Sigmoid colon (tissue), 7 donors: ENCODE results near the gene DPF3. TPM values are rescaled to one million over a fixed set of nuclear protein-coding genes. Genes with fewer than 3 reads are reported as not detected.

Source experiments
- DNase-seq: peaks from one replicate; pipeline ENCODE4 v3.0.0-alpha.2; 2019
- H3K27ac ChIP-seq, 4 donors: fragments of 200-600 bp; sonication (generic); one replicate each; pipeline ENCODE4 v1.5.1; 2016 to 2019; ENCODE audit warnings: mild to moderate bottlenecking in 1 of 4
- H3K27me3 ChIP-seq, 3 donors: fragments of 200-600 bp; sonication (generic); one replicate each; pipeline ENCODE4 v1.5.1; 2019; ENCODE audit warnings: mild to moderate bottlenecking in 1 of 3
- H3K36me3 ChIP-seq, 4 donors: fragments of 200-600 bp; sonication (generic); one replicate each; pipeline ENCODE4 v1.5.1; 2016 to 2019
- H3K4me1 ChIP-seq, 4 donors: fragments of 200-600 bp; sonication (generic); one replicate each; pipeline ENCODE4 v1.5.1; 2017 to 2019
- H3K4me3 ChIP-seq, 4 donors: fragments of 200-600 bp; sonication (generic); one replicate each; pipeline ENCODE4 v1.5.1; 2017 to 2019; ENCODE audit warnings: mild to moderate bottlenecking in 2 of 4, moderate library complexity in 1 of 4
- H3K9me3 ChIP-seq, 4 donors: fragments of 200-600 bp in 3 of 4; sonication (generic) in 3 of 4; one replicate each; pipeline versions ENCODE4 v1.5.1 to v1.6.1; 2013 to 2019
- EP300 ChIP-seq, 4 donors: sonication (generic); formaldehyde crosslinking; IDR thresholded peaks; one replicate each; pipeline ENCODE4 v1.6.1; 2017; ENCODE audit warnings: antibody characterized with exemption in 4 of 4
- POLR2A ChIP-seq, 2 donors: fragments of 450-650 bp; IDR thresholded peaks; one replicate each; pipeline ENCODE4 v1.6.1; 2016; ENCODE audit warnings: antibody characterized with exemption in 2 of 2, mild to moderate bottlenecking in 2 of 2, moderate library complexity in 2 of 2
- POLR2AphosphoS5 ChIP-seq, 4 donors: sonication (generic); formaldehyde crosslinking; IDR thresholded peaks; one replicate each; pipeline ENCODE4 v1.6.1; 2017; ENCODE audit warnings: antibody characterized with exemption in 4 of 4
- WGBS, 2 donors: extraction: QIAGEN DNeasy Blood & Tissue Kit; methylation state at CpG; one replicate each; pipeline ENCODE4 v1.1.7; 2013; 5-methylcytosine and 5-hydroxymethylcytosine counted together
- intact Hi-C: fragments of 100-400 bp; cut with DNase I; formaldehyde crosslinking; loops from one replicate; pipeline ENCODE4 v1.15.1; 2023
- polyA plus RNA-seq, 3 donors: library from polyadenylated mRNA; stranded (reverse); fragments of 200-250 nt; gene quantifications; one replicate each; pipeline ENCODE4 v1.2.3, GENCODE V29; 2013
- small RNA-seq, 3 donors: library from RNA; depleted of rRNA; stranded (forward); fragments of <200 nt; gene quantifications; one replicate each; pipeline ENCODE3, GENCODE V24; 2016
- total RNA-seq, 4 donors: library from RNA; depleted of rRNA; stranded (reverse); fragments of >200 nt; gene quantifications; one replicate each; pipeline ENCODE4 v1.1.0, GENCODE V29; 2016
- TF ChIP-seq, protein P1 (sequence below), 4 experiments: fragments of 450-650 bp in 3 of 4; fragments of 200-600 bp in 1 of 4; IDR thresholded peaks; one replicate each; pipeline ENCODE4 v1.5.1; 2016 to 2019; ENCODE audit warnings: antibody characterized with exemption in 4 of 4, mild to moderate bottlenecking in 3 of 4, moderate library complexity in 2 of 4
- donor health status: healthy with polysubstance abuse.
- donor health status: Bipolar disorder and iron deficiency.
- donor health status: healthy.

The DPF3 gene
- total and polyA plus RNA-seq, 7 donors: 0.28 to 4.5 (median 2.3) TPM

DNA sequence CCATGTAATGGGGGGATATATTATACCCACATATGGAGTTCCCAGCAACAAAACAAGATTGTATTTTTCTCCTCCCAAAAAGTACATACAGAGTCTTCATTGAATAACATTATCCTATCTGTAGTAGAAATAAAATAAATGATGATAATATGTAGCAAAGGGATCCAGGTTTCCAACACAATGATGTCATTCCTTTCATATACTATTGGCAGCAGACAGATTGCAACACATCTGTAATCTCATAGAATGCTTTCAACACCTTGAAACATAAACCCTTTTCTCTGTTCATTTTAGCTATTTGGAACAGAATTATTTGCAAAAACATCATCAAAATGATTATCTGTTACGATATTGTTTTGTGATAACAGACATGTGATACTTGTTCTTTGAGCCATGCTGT is 317.6 kb downstream of the DPF3 start:
- Histone ChIP-seq H3K36me3 (no peaks in the 10 kb centered on the region), H3K27me3 (no peaks in the 10 kb centered on the region), H3K27ac (no peak overlapping the region), H3K4me1 (no peaks in the 10 kb centered on the region), H3K9me3 (no peaks in the 10 kb centered on the region), H3K4me3 (no peak overlapping the region)
- 89 to 93% methylated on average over 1 of the region's 1 CpG for WGBS, 2 donors
- no peak for TF ChIP-seq EP300 (IDR thresholded peaks at IDR 0.05)
- TF ChIP-seq, protein P1, sequence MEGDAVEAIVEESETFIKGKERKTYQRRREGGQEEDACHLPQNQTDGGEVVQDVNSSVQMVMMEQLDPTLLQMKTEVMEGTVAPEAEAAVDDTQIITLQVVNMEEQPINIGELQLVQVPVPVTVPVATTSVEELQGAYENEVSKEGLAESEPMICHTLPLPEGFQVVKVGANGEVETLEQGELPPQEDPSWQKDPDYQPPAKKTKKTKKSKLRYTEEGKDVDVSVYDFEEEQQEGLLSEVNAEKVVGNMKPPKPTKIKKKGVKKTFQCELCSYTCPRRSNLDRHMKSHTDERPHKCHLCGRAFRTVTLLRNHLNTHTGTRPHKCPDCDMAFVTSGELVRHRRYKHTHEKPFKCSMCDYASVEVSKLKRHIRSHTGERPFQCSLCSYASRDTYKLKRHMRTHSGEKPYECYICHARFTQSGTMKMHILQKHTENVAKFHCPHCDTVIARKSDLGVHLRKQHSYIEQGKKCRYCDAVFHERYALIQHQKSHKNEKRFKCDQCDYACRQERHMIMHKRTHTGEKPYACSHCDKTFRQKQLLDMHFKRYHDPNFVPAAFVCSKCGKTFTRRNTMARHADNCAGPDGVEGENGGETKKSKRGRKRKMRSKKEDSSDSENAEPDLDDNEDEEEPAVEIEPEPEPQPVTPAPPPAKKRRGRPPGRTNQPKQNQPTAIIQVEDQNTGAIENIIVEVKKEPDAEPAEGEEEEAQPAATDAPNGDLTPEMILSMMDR (IDR thresholded peaks at IDR 0.05): no peak
- no peak for TF ChIP-seq POLR2A (IDR thresholded peaks at IDR 0.05)
- TF ChIP-seq POLR2AphosphoS5 (IDR thresholded peaks at IDR 0.05): no peak
- intact Hi-C loops: no loop called here
- DNase-seq: no peak

DNA sequence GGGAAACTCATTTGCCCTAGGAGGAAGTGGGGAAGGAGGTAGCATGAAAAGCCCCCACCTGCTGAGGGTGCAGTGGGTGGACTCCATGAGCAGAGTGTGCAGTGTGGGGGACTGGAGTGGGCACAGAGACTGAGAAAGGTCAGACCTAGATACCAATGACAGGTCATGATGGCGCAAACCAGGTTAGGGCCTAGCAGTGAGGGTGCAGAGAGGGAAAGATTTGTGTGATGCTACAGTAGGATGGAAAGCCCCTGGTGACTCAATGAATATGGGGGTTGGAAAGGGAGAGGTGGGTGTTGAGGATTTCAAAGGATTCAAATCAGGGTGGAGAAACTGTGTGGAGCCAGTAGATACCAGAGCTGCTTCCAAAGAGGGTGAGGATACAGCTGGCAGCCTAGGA is 319.2 kb downstream of the DPF3 start:
- peak; percentile 37 for DNase-seq
- no peaks in the 10 kb centered on the region for H3K36me3 ChIP-seq
- no peak overlapping the region for H3K4me3 ChIP-seq
- no peak for TF ChIP-seq POLR2AphosphoS5 (IDR thresholded peaks at IDR 0.05)
- TF ChIP-seq, protein P1 (IDR thresholded peaks at IDR 0.05): no peak
- no peak for TF ChIP-seq POLR2A (IDR thresholded peaks at IDR 0.05)
- TF ChIP-seq EP300 (IDR thresholded peaks at IDR 0.05): no peak
- intact Hi-C loops: no loop called here
- no peaks in the 10 kb centered on the region for H3K4me1 ChIP-seq
- H3K27me3 ChIP-seq: no peaks in the 10 kb centered on the region
- WGBS, 2 donors: 97 to 100% methylated on average over 1 of the region's 1 CpG
- H3K27ac ChIP-seq: no peak overlapping the region
- H3K9me3 ChIP-seq: no peaks in the 10 kb centered on the region

DNA sequence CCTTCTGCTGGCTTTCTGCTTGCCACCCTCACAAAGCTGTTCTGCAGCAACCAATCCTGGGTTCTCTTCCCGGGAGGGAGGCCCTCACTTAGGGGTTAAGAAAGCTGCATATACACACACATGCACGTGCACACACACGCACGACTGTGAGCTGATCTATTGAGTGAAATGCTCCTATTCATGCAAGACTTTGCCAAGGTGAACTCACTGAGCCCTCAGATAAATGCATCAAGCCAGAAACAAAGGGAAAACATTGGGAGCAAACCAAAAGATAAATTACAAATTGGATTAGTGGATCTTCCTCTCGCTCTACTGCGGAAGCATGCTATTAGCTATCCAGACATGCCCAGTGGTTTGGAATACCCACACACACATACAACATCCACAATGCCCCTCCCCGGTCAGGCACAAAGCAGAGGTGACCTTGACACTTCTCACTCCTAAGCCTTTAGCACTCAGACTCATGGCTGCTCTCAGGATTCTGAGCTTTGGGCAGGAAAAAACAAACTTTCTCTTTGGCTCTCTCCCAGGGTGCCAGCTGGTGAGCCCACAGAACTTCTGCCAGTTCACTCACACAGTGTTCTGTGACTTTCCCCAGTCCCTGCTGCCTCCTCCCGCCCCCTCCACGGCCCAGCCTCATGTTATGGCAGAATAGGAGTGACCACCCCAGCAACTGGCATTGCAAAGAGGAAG is 320.0 kb downstream of the DPF3 start:
- Histone ChIP-seq H3K4me3 (no peak overlapping the region), H3K36me3 (no peaks in the 10 kb centered on the region), H3K4me1 (no peaks in the 10 kb centered on the region), H3K27ac (no peak overlapping the region), H3K27me3 (no peaks in the 10 kb centered on the region), H3K9me3 (no peaks in the 10 kb centered on the region)
- TF ChIP-seq POLR2AphosphoS5 (IDR thresholded peaks at IDR 0.05) (no peak), POLR2A (IDR thresholded peaks at IDR 0.05) (no peak), EP300 (IDR thresholded peaks at IDR 0.05) (no peak)
- TF ChIP-seq, protein P1 (IDR thresholded peaks at IDR 0.05): no peak
- intact Hi-C loops: no loop called here
- 85 to 88% methylated on average over 9 of the region's 9 CpGs for WGBS, 2 donors
- no peak for DNase-seq

Small RNAs within 50 kb of the gene (small RNA-seq; reads per million reads assigned to genes)
- 0 reads per million in 3 donors for gene RF00019

Other genes starting within 250 kb of the DPF3 start
- 10 to 100 TPM; 12.6 to 20.9 (median 16.6) TPM for gene DCAF4, start 32.4 kb upstream of the DPF3 start, total RNA-seq
- 10 to 100 TPM in 1 of 3 donors, 1 to 10 TPM in 2; 5.8 to 14.3 (median 8.4) TPM for gene DCAF4, start 32.4 kb upstream of the DPF3 start, polyA plus RNA-seq
- gene ZFYVE1, start 133.0 kb upstream of the DPF3 start, total RNA-seq: 10 to 100 TPM; 15.5 to 27.7 (median 21.2) TPM
- gene ZFYVE1, start 133.0 kb upstream of the DPF3 start, polyA plus RNA-seq: 1 to 10 TPM; 6.6 to 9.0 (median 8.3) TPM
- gene RBM25, start 164.4 kb upstream of the DPF3 start, total RNA-seq: 10 to 100 TPM; 44.1 to 78.9 (median 57.3) TPM
- 10 to 100 TPM; 10.8 to 46.7 (median 35.1) TPM for gene RBM25, start 164.4 kb upstream of the DPF3 start, polyA plus RNA-seq
- 10 to 100 TPM; 34.9 to 53.5 (median 46.4) TPM for gene PSEN1, start 242.4 kb upstream of the DPF3 start, total RNA-seq
- 10 to 100 TPM; 11.4 to 47.4 (median 14.3) TPM for gene PSEN1, start 242.4 kb upstream of the DPF3 start, polyA plus RNA-seq